ACC112 (cell line): Measurements from ENCODE around the gene PRSS33.

Source experiments
- H2AFZ ChIP-seq: fragments of 200-600 bp; sonication (generic); one replicate; pipeline ENCODE4 v1.6.0; 2017; ENCODE audit warnings: antibody characterized with exemption, low read length; ENCODE audit not compliant: unreplicated experiment
- H3K27ac ChIP-seq: fragments of 200-600 bp; sonication (generic); 2 replicates; pipeline ENCODE4 v1.5.1; 2014; ENCODE audit warnings: low read depth, mild to moderate bottlenecking, antibody characterized with exemption, low read length, moderate library complexity
- H3K27me3 ChIP-seq: fragments of 200-600 bp; sonication (generic); 2 replicates; pipeline ENCODE4 v1.6.1; 2014; ENCODE audit warnings: mild to moderate bottlenecking, antibody characterized with exemption, low read length, moderate library complexity, mixed read lengths; ENCODE audit not compliant: insufficient read depth
- H3K36me3 ChIP-seq: fragments of 200-600 bp; sonication (generic); 2 replicates; pipeline ENCODE4 v1.6.1; 2016; ENCODE audit warnings: mild to moderate bottlenecking, antibody characterized with exemption, low read length, moderate library complexity, mixed read lengths; ENCODE audit not compliant: insufficient read depth
- H3K4me1 ChIP-seq: fragments of 200-600 bp; sonication (generic); one replicate; pipeline ENCODE4 v1.6.1; 2016; ENCODE audit warnings: low read length, mixed read lengths; ENCODE audit not compliant: insufficient read depth, unreplicated experiment, control insufficient read depth
- H3K4me3 ChIP-seq: fragments of 200-600 bp; sonication (generic); 2 replicates; pipeline ENCODE4 v1.5.1; 2014; ENCODE audit warnings: mild to moderate bottlenecking, low read depth, low read length
- H3K79me2 ChIP-seq: fragments of 200-600 bp; sonication (generic); one replicate; pipeline ENCODE4 v1.6.0; 2016; ENCODE audit warnings: low read length; ENCODE audit not compliant: control insufficient read depth, unreplicated experiment, insufficient read depth

Gene PRSS33

GRCh38 chr16:2820836-2821486 lies 33.6 kb upstream of the PRSS33 start:
- no peak overlapping the region for H2AFZ ChIP-seq
- H3K4me3 ChIP-seq = no peak overlapping the region
- H3K36me3 ChIP-seq = no peaks in the 10 kb centered on the region
- H3K27ac ChIP-seq = no peak overlapping the region
- peaks cover 15% of the 10 kb centered on the region for H3K27me3 ChIP-seq
- H3K79me2 ChIP-seq = no peaks in the 10 kb centered on the region
- H3K4me1 ChIP-seq = no peaks in the 10 kb centered on the region

- H3K79me2 ChIP-seq = no peaks in the 10 kb centered on the region
- H3K4me1 ChIP-seq = no peaks in the 10 kb centered on the region
- H3K36me3 ChIP-seq = no peaks in the 10 kb centered on the region
- H3K4me3 ChIP-seq = no peak overlapping the region
- H3K27ac ChIP-seq = no peak overlapping the region
- H2AFZ ChIP-seq = no peak overlapping the region
- H3K27me3 ChIP-seq = peaks cover 15% of the 10 kb centered on the region
These were observed 32.8 kb upstream of the PRSS33 start for GRCh38 chr16:2819939-2820835.

GRCh38 chr16:2819179-2819938 lies 32.0 kb upstream of the PRSS33 start:
- H3K27me3 ChIP-seq = peaks cover 15% of the 10 kb centered on the region
- no peaks in the 10 kb centered on the region for H3K36me3 ChIP-seq
- H3K4me3 ChIP-seq = no peak overlapping the region
- H3K79me2 ChIP-seq = no peaks in the 10 kb centered on the region
- no peaks in the 10 kb centered on the region for H3K4me1 ChIP-seq
- no peak overlapping the region for H2AFZ ChIP-seq
- H3K27ac ChIP-seq = no peak overlapping the region

- H3K36me3 ChIP-seq = no peaks in the 10 kb centered on the region
- H3K27me3 ChIP-seq = peaks cover 15% of the 10 kb centered on the region
- no peak overlapping the region for H2AFZ ChIP-seq
These were observed 31.0 kb upstream of the PRSS33 start for GRCh38 chr16:2818272-2818876.

DNA sequence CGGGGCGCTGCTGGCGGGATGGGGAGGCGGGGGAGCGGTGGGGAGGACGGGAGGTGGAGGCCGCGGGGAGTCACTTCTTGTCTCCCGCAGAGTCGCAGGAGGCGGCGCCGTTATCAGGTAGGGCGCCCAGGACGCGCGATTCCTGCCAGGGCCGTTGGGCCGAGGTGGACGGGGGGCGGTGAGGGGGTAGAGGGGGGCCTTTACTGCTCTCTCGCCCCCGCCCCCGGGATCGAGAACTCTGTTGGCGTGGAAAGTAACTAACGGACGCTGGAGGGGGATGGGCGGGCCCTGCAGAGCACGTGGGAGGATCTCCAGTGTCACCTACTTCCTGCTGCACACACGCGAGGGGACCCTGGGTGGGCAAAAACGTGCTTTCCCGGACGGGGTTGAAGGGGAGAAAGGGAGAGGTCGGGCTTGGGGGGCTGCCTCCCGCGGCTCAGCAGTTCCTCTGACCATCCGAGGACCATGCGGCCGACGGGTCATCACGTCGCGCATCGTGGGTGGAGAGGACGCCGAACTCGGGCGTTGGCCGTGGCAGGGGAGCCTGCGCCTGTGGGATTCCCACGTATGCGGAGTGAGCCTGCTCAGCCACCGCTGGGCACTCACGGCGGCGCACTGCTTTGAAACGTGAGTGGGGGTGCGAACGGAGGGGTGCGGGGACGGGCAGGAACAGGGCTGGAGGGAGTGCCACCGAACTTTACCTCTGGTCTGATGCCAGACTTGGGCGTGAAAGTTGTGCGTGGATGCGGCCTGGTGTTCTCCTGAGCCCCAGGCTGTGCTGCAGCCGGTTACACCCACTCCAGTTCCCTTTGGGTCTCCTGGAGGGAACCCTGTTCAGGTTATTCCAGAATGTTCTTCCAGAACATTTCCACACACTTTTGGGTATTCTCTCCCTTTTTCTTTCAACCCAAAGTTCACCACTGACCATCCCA lies 30.2 kb upstream of the PRSS33 start:
- no peaks in the 10 kb centered on the region for H3K79me2 ChIP-seq
- peak overlapping the region; percentile 40; the same call in 1 of the 2 replicates for H3K4me3 ChIP-seq
- no peak overlapping the region for H2AFZ ChIP-seq
- peaks cover 15% of the 10 kb centered on the region for H3K27me3 ChIP-seq
- no peaks in the 10 kb centered on the region for H3K4me1 ChIP-seq
- H3K36me3 ChIP-seq = no peaks in the 10 kb centered on the region
- no peak overlapping the region for H3K27ac ChIP-seq

More at GRCh38 chr16:2818272-2818876, 31.0 kb upstream of the PRSS33 start:
- H3K27ac ChIP-seq = no peak overlapping the region
- H3K4me3 ChIP-seq = no peak overlapping the region
- no peaks in the 10 kb centered on the region for H3K79me2 ChIP-seq
- H3K4me1 ChIP-seq = no peaks in the 10 kb centered on the region

DNA sequence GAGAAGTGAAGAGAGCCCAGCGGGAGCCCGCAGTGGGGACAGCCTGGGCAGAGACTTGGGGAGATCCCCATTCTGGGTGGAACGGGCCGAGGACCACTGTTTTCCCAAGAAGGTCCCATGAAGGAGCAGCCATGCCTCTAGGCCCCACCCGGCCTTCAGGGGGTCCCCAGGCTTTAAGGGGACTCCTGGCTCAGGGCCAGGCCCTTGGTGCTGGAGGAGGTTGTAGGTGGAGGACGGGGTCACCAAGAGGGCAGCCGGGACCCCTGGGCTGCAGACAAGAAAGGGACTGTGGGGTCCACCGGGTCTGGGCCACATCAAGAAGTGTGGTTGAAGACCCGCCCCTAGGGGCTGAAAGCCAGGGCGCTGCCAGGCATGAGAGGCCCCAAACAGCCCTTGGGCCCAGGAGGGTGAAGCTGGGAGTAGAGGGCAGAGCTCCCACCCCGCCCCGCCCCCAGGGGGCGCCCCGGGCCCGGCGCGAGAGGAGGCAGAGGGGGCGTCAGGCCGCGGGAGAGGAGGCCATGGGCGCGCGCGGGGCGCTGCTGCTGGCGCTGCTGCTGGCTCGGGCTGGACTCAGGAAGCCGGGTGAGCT lies 29.5 kb upstream of the PRSS33 start, which contains the start of gene PRSS21:
Gene PRSS21, plus strand, starts transcription at position 487 of the 589 bp plus-strand sequence. Its CDS starts 32 bp downstream, at position 519.
- no peak within 1 kb of the TSS for H2AFZ ChIP-seq
- H3K27ac ChIP-seq = no peak within 1 kb of the TSS
- no peaks in the 10 kb centered on the region for H3K79me2 ChIP-seq
- H3K36me3 ChIP-seq = no peaks in the 10 kb centered on the region
- peak within 1 kb of the TSS; percentile 40; the same call in 1 of the 2 replicates for H3K4me3 ChIP-seq
- H3K27me3 ChIP-seq = peaks cover 17% of the 10 kb centered on the region
- no peaks in the 10 kb centered on the region for H3K4me1 ChIP-seq

- Histone ChIP-seq H3K27me3 (peaks cover 27% of the 10 kb centered on the region), H3K4me3 (no peak overlapping the region), H2AFZ (no peak overlapping the region), H3K79me2 (no peaks in the 10 kb centered on the region), H3K36me3 (no peaks in the 10 kb centered on the region), H3K4me1 (no peaks in the 10 kb centered on the region), H3K27ac (no peak overlapping the region)
These were observed 28.0 kb upstream of the PRSS33 start for GRCh38 chr16:2815299-2815771.

DNA sequence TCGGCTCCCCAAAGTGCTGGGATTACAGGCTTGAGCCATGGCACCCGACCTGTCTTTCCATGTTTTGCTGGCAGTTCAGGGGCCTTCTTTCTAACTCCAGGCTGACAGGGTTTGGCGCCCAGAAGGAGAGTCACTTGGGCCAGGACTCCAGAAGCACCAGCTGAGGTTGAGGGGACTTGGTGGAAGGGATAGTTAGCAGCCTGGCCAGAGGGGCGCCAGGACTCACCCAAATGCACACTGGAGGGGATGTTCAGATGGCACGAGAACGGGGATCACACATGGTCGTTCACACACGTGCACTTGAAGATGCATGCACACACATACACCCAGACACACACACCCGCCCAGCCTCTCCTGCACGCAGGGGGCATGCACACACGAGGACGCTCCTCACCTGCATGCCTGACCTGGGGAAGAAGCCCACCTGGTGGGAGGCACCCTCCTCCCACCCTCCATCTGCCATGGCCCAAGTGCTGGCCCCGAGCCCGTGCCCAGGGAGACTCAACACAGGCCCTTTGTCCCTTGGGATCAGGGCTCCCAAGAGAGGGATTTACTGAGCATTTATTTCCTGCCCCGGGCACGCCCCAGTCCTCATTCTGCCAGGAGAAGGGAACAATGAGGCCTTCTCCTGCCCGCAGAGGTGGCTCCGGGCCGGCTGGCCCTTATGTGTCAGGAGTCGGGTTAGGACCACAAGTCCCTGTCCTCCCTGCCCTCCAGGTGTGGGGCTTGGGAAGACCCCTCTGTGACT lies 27.4 kb upstream of the PRSS33 start:
- H2AFZ ChIP-seq = no peak overlapping the region
- no peaks in the 10 kb centered on the region for H3K4me1 ChIP-seq
- no peaks in the 10 kb centered on the region for H3K79me2 ChIP-seq
- no peak overlapping the region for H3K27ac ChIP-seq
- H3K27me3 ChIP-seq = peaks cover 31% of the 10 kb centered on the region
- H3K36me3 ChIP-seq = no peaks in the 10 kb centered on the region
- H3K4me3 ChIP-seq = no peak overlapping the region

DNA sequence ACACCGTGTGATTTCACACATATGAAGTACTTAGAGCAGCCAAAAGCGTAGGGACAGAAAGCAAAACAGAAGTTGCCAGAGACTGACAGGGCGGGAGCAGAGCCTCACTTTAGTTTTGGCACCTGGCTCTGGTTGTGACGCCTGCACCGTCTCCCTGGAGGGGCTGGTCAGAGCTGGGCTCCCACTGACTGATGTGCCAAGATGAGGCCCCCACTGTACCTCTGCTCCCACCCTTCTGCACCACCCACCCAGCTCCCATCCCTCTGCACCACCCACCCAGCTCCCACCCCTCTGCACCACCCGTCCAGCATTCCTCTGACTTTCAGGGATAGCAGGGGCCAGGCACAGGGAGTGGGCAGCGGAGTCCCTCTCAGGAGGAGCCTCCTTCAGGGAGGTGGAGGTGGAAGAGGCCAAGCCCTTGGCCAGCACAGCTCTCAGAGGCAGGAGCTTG lies 26.4 kb upstream of the PRSS33 start:
- no peak overlapping the region for H3K27ac ChIP-seq
- peaks cover 34% of the 10 kb centered on the region for H3K27me3 ChIP-seq

More for the DNA sequence above, 26.4 kb upstream of the PRSS33 start:
- Histone ChIP-seq H3K4me3 (no peak overlapping the region), H3K79me2 (no peaks in the 10 kb centered on the region), H3K36me3 (no peaks in the 10 kb centered on the region), H3K4me1 (no peaks in the 10 kb centered on the region), H2AFZ (no peak overlapping the region)
